GM12878 (cell line): Measurements from ENCODE around the gene DESI1. TPM values are rescaled to one million over a fixed set of nuclear protein-coding genes. Genes with fewer than 3 reads are reported as not detected.

Source experiments
- ATAC-seq: fragments of 200-7000 bp; cut with Tn5 transposase; 3 replicates; pipeline ENCODE4 v1.9.1; 2020; ENCODE audit warnings: mild to moderate bottlenecking, moderate library complexity
- BruUV-seq: library from RNA; stranded (reverse); fragments of 400-500 nt; replicated peaks from 2 replicates; lab custom pipeline; 2021; lab: Mats Ljungman, UMichigan
- CTCF ChIA-PET: fragments of 300-600 bp; sonication (Branson Sonifier 250); formaldehyde crosslinking; extraction: SDS; loops from one replicate; lab custom pipeline; 2021; ENCODE audit warnings: inconsistent platforms; lab: Yijun Ruan, JAX
- POLR2A ChIA-PET: fragments of 350-600 bp; formaldehyde crosslinking; extraction: SDS; loops from one replicate; lab custom pipeline; 2021; ENCODE audit warnings: inconsistent platforms; lab: Charles Lee
- RAD21 ChIA-PET: fragments of 300-600 bp; sonication (Branson Sonifier 250); formaldehyde crosslinking; loops from one replicate; lab custom pipeline; 2023; ENCODE audit warnings: antibody characterized with exemption; ENCODE audit not compliant: unreplicated experiment; lab: Charles Lee
- SMC1A ChIA-PET: fragments of 300-600 bp; sonication (Branson Sonifier 250); formaldehyde crosslinking; loops from one replicate; lab custom pipeline; 2023; ENCODE audit not compliant: unreplicated experiment, uncharacterized antibody; lab: Charles Lee
- DNase-seq: peaks from one replicate; pipeline ENCODE4 v3.0.0-alpha.2; 2011; ENCODE audit warnings: low read depth, low spot score
- FAIRE-seq: peaks from 3 replicates; lab custom pipeline; 2011; peaks lifted over from hg19 to GRCh38; lab: Jason Lieb, UNC
- H2AFZ ChIP-seq: 2 replicates; pipeline ENCODE4 v1.6.0; 2011; ENCODE audit warnings: low read depth, low read length, control low read depth; ENCODE audit not compliant: control insufficient read depth
- H3K27ac ChIP-seq: 2 replicates; pipeline ENCODE4 v1.5.1; 2011; ENCODE audit warnings: control low read depth; ENCODE audit not compliant: control insufficient read depth, insufficient read depth
- H3K27me3 ChIP-seq, 2 experiments: replicated peaks in 1 of 2; 2 replicates each; pipeline versions ENCODE4 v1.6.0 to v1.6.1; 2011; ENCODE audit warnings: low read length in 1 of 2; ENCODE audit not compliant: control insufficient read depth in 2 of 2, insufficient read depth in 2 of 2
- H3K36me3 ChIP-seq, 2 experiments: 2 replicates each; pipeline ENCODE4 v1.5.1; 2011; ENCODE audit warnings: low read length in 1 of 2; ENCODE audit not compliant: control insufficient read depth in 2 of 2, insufficient read depth in 2 of 2
- H3K4me1 ChIP-seq: 2 replicates; pipeline ENCODE4 v1.6.1; 2011; ENCODE audit warnings: mild to moderate bottlenecking, low read length, moderate library complexity, mixed read lengths; ENCODE audit not compliant: control insufficient read depth, insufficient read depth
- H3K4me2 ChIP-seq: 2 replicates; pipeline ENCODE4 v1.6.0; 2011; ENCODE audit warnings: control low read depth; ENCODE audit not compliant: control insufficient read depth, insufficient read depth
- H3K4me3 ChIP-seq: fragments of 200-600 bp; sonication (generic); 2 replicates; pipeline ENCODE4 v1.5.1; 2016
- H3K79me2 ChIP-seq: 2 replicates; pipeline ENCODE4 v1.6.0; 2011; ENCODE audit warnings: low read length; ENCODE audit not compliant: control insufficient read depth, insufficient read depth
- H3K9ac ChIP-seq: 2 replicates; pipeline ENCODE4 v1.8.0; 2011; ENCODE audit warnings: low read length, control low read depth, mixed read lengths; ENCODE audit not compliant: control insufficient read depth, insufficient read depth
- H3K9me3 ChIP-seq: replicated peaks from 3 replicates; pipeline ENCODE4 v1.5.1; 2011; ENCODE audit warnings: mild to moderate bottlenecking, low read length; ENCODE audit not compliant: control insufficient read depth, insufficient read depth
- H4K20me1 ChIP-seq: 2 replicates; pipeline ENCODE4 v1.6.0; 2011; ENCODE audit not compliant: control insufficient read depth, insufficient read depth
- KDM1A ChIP-seq: fragments of 200-600 bp; sonication (generic); IDR thresholded peaks from 2 replicates; pipeline ENCODE4 v1.6.1; 2016; ENCODE audit warnings: borderline replicate concordance
- PKNOX1 ChIP-seq: fragments of 450-650 bp; IDR thresholded peaks from 2 replicates; pipeline ENCODE4 v1.6.1; 2016; ENCODE audit warnings: mild to moderate bottlenecking
- WGBS: methylation state at CpG from one replicate; pipeline ENCODE4 v1.1.6; 2016; ENCODE audit warnings: low lambda C conversion rate; ENCODE audit not compliant: insufficient replicate concordance, insufficient coverage; ENCODE audit errors: missing lambda C conversion rate; 5-methylcytosine and 5-hydroxymethylcytosine counted together
- in situ Hi-C: fragments of 300-500 bp; cut with MboI; formaldehyde crosslinking; loops from 9 replicates; pipeline ENCODE4 v1.14.3; 2018; ENCODE audit warnings: mixed read lengths
- intact Hi-C: fragments of 100-400 bp; cut with micrococcal nuclease; formaldehyde crosslinking; loops from one replicate; pipeline ENCODE4 v1.14.2; 2022; ENCODE audit not compliant: unreplicated experiment
- polyA plus RNA-seq, 11 experiments: library from polyadenylated mRNA; depleted of rRNA in 4 of 11; unstranded in 6 of 11; stranded (reverse) in 5 of 11; fragments of >200 nt; fragmentation: Nextera tagmentation in 4 of 11; fragmentation: Illumina TruSeq in 1 of 11; extraction: Ambion mirVana in 4 of 11; extraction: Trizol in 1 of 11; gene quantifications; 1 replicate in 1 of 11; 2 replicates in 10 of 11; pipeline versions ENCODE4 v1.2.1 to v1.2.3, GENCODE V29; 2011 to 2016; ENCODE audit warnings: inconsistent platforms in 2 of 11, missing spikeins in 2 of 11, low read depth in 1 of 11
- total RNA-seq, 4 experiments: library from RNA; depleted of rRNA in 3 of 4; stranded (reverse); fragments of >200 nt in 3 of 4; fragmentation: Illumina TruSeq in 1 of 4; extraction: Trizol in 1 of 4; gene quantifications; 2 replicates each; pipeline versions ENCODE4 v1.2.1 to v1.2.3, GENCODE V29; 2013 to 2021
- TF ChIP-seq, protein P1 (sequence below): fragments of 450-650 bp; formaldehyde crosslinking; IDR thresholded peaks from 2 replicates; pipeline ENCODE4 v1.4.0; 2022; ENCODE audit warnings: mild to moderate bottlenecking, moderate library complexity

Gene DESI1
- total and polyA plus RNA-seq, 10 of the 15 experiments (the other 5 are each of a cell fraction or from before 2014, with no cell fraction given): 8.0 to 76.8 (median 40.6) TPM

DNA sequence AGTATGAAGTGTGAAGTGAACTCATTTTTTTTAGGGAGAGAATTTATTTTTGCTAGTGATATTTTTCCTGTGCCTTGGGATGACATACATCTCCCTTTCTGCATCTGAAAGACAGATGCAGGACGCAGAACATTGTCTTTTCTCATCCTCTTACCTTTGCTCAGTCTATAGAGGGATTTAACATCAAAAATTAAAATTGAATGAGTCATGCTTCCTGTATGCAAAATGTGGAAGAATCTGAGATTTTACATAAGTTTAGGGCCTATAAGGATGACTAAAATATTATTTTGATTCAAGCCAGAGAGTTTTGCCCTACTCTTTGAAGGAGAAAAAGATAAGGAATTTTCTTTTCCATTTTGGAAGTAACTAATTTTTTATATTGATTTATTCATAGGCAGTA lies 27.6 kb upstream of the DESI1 start:
- Histone ChIP-seq H4K20me1 (no peaks in the 10 kb centered on the region), H3K4me2 (no peak overlapping the region), H3K4me3 (no peak overlapping the region), H2AFZ (no peak overlapping the region), H3K4me1 (no peaks in the 10 kb centered on the region), H3K9me3 (no peaks in the 10 kb centered on the region), H3K9ac (no peak overlapping the region), H3K27me3 (no peaks in the 10 kb centered on the region), H3K79me2 (no peaks in the 10 kb centered on the region; the same call in 1 of the 2 replicates), H3K27ac (no peak overlapping the region), H3K36me3 (peaks cover 10 to 32% of the 10 kb centered on the region in 2 experiments)
- DNase-seq (no peak), ATAC-seq (no peak), FAIRE-seq (no peak)
- intact Hi-C loops: no loop called here
- ChIA-PET RAD21 (no interaction called here), POLR2A (no interaction called here), CTCF (interaction anchor here (2.0 kb wide), 1 partner anchor 19 kb away, joined by 7 read pairs; no protein-coding TSS in a partner anchor), SMC1A (interaction anchor here (1.1 kb wide), 1 partner anchor 726 kb away, joined by 3 read pairs; no protein-coding TSS in a partner anchor)
- TSS peak; percentile 43 for BruUV-seq
- TF ChIP-seq, protein P1, sequence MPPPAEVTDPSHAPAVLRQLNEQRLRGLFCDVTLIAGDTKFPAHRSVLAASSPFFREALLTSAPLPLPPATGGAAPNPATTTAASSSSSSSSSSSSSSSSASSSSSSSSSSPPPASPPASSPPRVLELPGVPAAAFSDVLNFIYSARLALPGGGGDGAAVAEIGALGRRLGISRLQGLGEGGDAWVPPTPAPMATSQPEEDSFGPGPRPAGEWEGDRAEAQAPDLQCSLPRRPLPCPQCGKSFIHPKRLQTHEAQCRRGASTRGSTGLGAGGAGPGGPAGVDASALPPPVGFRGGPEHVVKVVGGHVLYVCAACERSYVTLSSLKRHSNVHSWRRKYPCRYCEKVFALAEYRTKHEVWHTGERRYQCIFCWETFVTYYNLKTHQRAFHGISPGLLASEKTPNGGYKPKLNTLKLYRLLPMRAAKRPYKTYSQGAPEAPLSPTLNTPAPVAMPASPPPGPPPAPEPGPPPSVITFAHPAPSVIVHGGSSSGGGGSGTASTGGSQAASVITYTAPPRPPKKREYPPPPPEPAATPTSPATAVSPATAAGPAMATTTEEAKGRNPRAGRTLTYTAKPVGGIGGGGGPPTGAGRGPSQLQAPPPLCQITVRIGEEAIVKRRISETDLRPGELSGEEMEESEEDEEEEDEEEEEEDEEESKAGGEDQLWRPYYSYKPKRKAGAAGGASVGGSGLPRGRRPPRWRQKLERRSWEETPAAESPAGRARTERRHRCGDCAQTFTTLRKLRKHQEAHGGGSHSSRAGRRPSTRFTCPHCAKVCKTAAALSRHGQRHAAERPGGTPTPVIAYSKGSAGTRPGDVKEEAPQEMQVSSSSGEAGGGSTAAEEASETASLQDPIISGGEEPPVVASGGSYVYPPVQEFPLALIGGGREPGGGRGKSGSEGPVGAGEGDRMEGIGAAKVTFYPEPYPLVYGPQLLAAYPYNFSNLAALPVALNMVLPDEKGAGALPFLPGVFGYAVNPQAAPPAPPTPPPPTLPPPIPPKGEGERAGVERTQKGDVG (CRISPR knock-in tag): no peak
- no peak for TF ChIP-seq KDM1A
- TF ChIP-seq PKNOX1: no peak
- WGBS: 48% methylated on average over 1 of the region's 1 CpG
- in situ Hi-C loops: no loop called here
